IPS-15b (cell line): Measurements from ENCODE around the gene CDH13.

Experiments
- H3K27me3 ChIP-seq: one replicate; pipeline ENCODE4 v1.6.1; 2013; ENCODE audit warnings: low read length; ENCODE audit not compliant: control insufficient read depth, insufficient read depth
- H3K36me3 ChIP-seq: one replicate; pipeline ENCODE4 v1.6.1; 2013; ENCODE audit warnings: low read length; ENCODE audit not compliant: control insufficient read depth, insufficient read depth
- H3K4me1 ChIP-seq: one replicate; pipeline ENCODE4 v1.6.1; 2013; ENCODE audit warnings: mild to moderate bottlenecking, low read length; ENCODE audit not compliant: control insufficient read depth, insufficient read depth
- H3K4me3 ChIP-seq: one replicate; pipeline ENCODE4 v1.5.1; 2013; ENCODE audit warnings: low read depth, low read length
- H3K9ac ChIP-seq: one replicate; pipeline ENCODE4 v1.6.1; 2013; ENCODE audit warnings: low read depth, mild to moderate bottlenecking, low read length
- H3K9me3 ChIP-seq: one replicate; pipeline ENCODE4 v1.6.1; 2013; ENCODE audit warnings: mild to moderate bottlenecking, low read length; ENCODE audit not compliant: control insufficient read depth, insufficient read depth

CDH13 gene

DNA sequence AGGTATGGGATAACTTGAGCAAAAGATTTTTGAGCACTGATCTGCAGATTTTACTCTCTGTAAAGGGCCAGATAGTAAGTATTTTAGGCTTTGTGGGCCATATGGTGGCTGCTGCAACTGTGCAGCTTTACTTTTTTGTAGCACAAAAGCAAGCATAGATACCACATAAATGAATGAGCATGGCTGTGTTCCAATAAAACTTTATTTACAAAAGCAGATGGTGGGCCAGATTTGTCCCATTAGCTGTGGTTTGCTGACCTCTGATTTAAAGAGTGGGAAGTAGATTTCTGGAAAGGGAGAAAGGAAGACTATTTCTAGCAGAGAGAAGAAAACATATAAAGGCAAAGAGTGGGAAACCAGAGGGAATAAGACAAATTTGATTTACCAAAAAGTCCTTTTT is 882.5 kb downstream of the CDH13 start:
- Histone ChIP-seq H3K36me3 (no peaks in the 10 kb centered on the region), H3K27me3 (no peaks in the 10 kb centered on the region), H3K9me3 (no peaks in the 10 kb centered on the region), H3K4me1 (no peaks in the 10 kb centered on the region), H3K4me3 (no peak overlapping the region), H3K9ac (no peak overlapping the region)

DNA sequence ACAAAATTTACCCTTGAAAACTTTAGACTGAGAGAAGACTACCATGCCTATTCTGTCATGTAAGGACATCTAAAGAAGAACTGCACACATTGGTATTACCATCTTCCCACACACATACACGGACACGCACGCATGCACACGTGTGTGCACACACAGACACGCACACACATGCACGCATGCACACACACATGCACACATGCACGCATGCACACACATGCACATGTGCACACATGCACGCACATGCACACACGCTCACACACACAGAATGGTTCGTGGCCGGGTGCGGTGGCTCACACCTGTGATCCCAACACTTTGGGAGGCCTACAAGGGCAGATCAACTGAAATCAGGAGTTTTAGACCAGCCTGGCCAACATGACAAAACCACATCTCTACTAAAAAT is 884.1 kb downstream of the CDH13 start:
- Histone ChIP-seq H3K4me3 (no peak overlapping the region), H3K9me3 (no peaks in the 10 kb centered on the region), H3K9ac (no peak overlapping the region), H3K36me3 (no peaks in the 10 kb centered on the region), H3K4me1 (no peaks in the 10 kb centered on the region), H3K27me3 (no peaks in the 10 kb centered on the region)

DNA sequence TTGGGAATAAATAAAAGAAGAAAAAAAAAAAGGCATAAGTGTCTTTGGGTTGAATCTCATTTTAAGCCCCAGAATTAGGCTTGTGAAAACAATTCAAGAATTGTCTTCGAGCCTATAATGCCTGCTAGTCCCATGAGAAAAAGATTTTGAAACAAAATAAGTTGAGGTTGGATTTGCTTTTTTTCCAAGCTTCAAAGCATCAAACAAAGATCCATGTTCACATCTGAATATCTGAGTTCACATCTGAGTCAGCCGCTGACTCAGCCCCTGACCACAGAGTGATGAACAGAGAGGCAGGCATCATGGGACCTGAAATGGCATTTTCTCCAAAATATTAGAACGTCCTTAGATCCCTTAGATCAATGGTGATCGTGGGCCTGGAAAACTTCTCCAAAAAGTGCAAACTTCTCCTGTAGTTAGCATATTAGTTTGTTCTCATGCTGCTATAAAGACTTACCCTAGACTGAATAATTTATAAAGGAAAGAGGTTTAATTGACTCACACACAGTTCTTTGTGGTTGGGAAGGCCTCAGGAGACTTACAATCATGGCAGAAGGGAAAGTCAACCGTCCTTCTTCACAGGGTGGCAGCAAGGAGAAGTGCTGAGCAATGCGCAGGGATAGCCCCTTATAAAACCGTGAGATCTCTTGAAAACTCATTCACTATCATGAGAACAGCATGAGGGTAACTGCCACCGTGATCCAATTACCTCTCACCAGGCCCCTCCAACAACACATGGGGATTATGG is 886.4 kb downstream of the CDH13 start:
- H3K27me3 ChIP-seq, result no peaks in the 10 kb centered on the region
- no peaks in the 10 kb centered on the region for H3K36me3 ChIP-seq
- no peak overlapping the region for H3K9ac ChIP-seq
- H3K9me3 ChIP-seq, result no peaks in the 10 kb centered on the region
- no peaks in the 10 kb centered on the region for H3K4me1 ChIP-seq
- no peak overlapping the region for H3K4me3 ChIP-seq

DNA sequence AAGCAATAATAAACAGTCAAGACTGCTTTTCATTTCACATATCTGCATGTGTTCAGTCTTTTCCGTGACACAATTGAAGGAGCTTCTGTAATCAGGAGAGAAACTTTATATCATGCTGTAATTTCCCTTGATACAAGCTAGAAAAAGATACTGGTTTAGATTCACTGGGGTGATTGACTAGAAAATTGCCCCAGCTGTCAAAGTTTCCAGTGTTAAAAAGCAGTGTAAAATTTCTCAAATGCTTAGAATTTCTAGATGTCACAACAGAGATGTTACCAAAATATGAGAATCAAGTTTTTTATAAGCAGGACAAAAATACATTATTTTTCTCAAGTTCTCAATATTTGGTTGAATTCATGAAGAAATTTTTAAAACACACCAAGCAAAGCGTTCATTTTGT is 888.6 kb downstream of the CDH13 start:
- no peaks in the 10 kb centered on the region for H3K9me3 ChIP-seq
- H3K4me1 ChIP-seq, result no peaks in the 10 kb centered on the region
- no peaks in the 10 kb centered on the region for H3K36me3 ChIP-seq
- H3K9ac ChIP-seq, result no peak overlapping the region
- H3K27me3 ChIP-seq, result no peaks in the 10 kb centered on the region
- no peak overlapping the region for H3K4me3 ChIP-seq

DNA sequence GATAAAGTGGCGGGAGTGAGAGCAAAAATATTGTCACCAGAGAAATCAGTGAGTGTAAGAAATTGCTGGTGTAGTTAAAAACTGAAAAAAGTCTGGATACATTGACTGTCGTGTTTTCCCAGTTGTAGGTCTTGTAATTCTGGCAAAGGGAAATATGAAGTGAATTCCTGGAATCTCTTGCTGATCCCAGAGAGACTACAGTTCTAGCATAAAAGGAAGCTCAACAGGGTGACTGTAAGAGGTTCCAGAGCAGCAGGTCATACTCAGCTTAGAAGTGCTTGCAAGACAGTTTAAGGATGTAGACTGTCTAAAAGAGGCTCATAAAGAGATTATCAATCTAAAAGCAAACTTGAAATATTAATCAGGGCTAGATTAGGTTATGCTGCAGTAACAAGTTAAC is 890.2 kb downstream of the CDH13 start:
- H3K4me3 ChIP-seq, result no peak overlapping the region
- H3K9ac ChIP-seq, result no peak overlapping the region
- H3K9me3 ChIP-seq, result no peaks in the 10 kb centered on the region
- H3K4me1 ChIP-seq, result no peaks in the 10 kb centered on the region
- H3K27me3 ChIP-seq, result no peaks in the 10 kb centered on the region
- H3K36me3 ChIP-seq, result no peaks in the 10 kb centered on the region

DNA sequence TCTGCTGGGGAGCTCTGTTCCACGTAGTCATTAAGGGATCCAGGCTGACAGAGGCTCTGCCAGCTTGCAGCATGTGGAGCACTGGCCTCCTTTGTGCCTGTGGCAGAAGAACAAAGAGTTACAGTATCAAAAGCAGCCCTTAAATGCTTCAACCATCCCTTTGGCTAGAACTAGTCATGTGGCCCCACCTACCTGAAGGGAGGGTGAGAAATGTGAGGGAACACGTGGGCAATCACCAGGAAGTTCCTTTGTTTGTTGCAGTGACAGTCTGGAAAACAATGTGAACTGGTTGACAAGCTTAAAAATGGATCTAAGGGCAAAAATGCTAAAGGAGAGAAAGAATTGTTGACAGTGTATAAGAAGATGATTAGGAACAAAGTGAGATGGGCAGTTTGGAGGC is 890.6 kb downstream of the CDH13 start:
- Histone ChIP-seq H3K36me3 (no peaks in the 10 kb centered on the region), H3K4me3 (no peak overlapping the region), H3K9ac (no peak overlapping the region), H3K9me3 (no peaks in the 10 kb centered on the region), H3K4me1 (no peaks in the 10 kb centered on the region), H3K27me3 (no peaks in the 10 kb centered on the region)

DNA sequence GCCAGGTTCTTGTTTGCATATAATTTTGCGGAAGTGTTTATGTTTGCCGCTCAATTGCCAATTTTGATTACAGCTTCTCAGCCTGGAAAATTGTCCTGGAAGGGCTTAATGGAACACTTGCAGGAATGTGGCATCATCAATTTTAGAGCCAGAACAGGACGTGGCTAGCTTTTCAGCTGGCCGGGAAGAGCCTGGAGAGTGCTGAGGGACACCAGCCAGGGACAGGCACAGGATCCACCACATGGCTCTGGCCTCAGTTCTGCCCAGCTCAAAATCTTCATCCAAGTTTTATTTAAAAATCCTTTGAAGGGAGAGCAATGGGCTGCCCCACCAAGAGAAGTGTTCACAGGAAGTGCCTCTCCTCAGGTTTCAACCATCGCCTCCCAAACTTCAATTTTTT is 893.8 kb downstream of the CDH13 start:
- Histone ChIP-seq H3K36me3 (no peaks in the 10 kb centered on the region), H3K4me3 (no peak overlapping the region), H3K9me3 (no peaks in the 10 kb centered on the region), H3K9ac (no peak overlapping the region), H3K4me1 (no peaks in the 10 kb centered on the region), H3K27me3 (no peaks in the 10 kb centered on the region)

DNA sequence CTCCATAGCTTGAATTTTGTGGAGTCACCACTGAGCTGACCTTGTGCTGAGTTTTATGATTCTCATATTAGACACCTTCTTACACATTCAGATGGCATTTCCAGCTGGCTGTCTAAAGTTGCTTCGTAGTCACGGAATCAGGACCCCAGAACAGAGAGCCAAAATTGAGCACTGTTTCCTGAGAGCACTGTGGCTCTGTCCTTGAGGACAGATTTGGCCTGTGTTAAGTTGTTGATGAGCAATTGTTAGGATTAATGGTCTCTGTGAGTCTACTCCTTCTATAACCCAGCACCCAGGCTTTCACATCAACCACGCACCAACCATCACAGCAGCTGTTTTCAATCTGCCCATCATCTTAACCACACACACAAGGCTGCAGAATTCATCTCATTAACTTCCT is 903.5 kb downstream of the CDH13 start:
- Histone ChIP-seq H3K9me3 (no peaks in the 10 kb centered on the region), H3K9ac (no peak overlapping the region), H3K27me3 (no peaks in the 10 kb centered on the region), H3K36me3 (no peaks in the 10 kb centered on the region), H3K4me3 (no peak overlapping the region), H3K4me1 (no peaks in the 10 kb centered on the region)

DNA sequence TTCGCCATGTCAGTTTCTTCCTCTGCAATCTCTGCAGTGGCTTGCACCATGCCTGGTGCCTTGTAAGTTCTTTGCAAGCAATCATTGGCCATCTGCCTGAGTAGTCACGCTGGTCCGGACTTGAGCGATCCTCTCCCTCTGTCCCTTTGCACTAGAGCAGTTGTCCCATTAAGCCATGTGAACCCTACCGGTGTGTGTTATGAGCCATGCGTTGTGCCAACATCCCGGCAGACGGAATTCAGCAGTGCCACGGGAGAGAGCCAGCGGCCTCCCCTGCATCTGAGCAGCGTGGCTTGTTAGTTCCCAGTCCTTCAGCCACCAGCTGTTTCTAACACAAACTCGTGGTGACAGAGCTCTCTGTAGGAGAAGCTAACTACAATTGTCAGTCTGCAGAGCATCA is 905.9 kb downstream of the CDH13 start:
- no peaks in the 10 kb centered on the region for H3K27me3 ChIP-seq
- no peaks in the 10 kb centered on the region for H3K36me3 ChIP-seq
- H3K9me3 ChIP-seq, result no peaks in the 10 kb centered on the region
- no peak overlapping the region for H3K4me3 ChIP-seq
- no peak overlapping the region for H3K9ac ChIP-seq
- H3K4me1 ChIP-seq, result no peaks in the 10 kb centered on the region

DNA sequence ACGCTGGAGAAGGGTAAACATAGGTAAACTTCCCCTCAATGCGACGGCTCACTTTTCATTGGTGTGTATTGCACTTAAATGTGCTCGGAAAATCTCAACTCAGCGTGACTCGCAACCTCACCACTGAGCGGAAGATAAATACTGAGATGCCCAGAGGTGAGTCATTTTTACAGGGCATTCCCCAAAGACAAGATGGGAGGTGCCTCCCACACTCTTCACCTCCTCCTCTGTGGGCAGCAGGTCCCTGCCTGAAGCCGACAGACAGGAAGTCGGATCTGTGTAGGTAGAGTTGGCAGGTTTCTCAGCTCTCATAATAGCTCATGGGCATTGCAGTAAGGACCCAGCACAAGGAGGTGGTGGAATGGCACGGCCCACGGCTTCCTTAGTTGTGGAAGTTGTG is 906.4 kb downstream of the CDH13 start:
- Histone ChIP-seq H3K36me3 (no peaks in the 10 kb centered on the region), H3K9me3 (no peaks in the 10 kb centered on the region), H3K4me3 (no peak overlapping the region), H3K27me3 (no peaks in the 10 kb centered on the region), H3K9ac (no peak overlapping the region), H3K4me1 (no peaks in the 10 kb centered on the region)

DNA sequence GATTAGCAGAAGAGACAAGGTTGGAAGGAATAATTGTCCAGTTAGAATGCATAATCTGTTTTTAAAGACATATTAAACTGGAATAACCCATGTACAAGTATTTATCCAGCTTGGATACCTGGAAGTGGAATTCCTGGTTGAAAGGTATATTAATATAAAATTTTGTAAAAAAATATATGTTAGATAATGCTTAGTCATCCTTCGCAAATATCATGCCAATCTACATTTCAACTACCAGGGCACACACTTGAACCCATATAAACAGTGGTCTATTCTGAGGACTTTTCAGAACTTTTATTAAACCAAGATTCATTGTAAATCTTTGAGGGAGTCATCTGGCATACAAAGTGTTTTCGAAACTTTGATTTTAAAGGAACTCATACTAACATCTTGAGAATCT is 911.9 kb downstream of the CDH13 start:
- no peak overlapping the region for H3K4me3 ChIP-seq

DNA sequence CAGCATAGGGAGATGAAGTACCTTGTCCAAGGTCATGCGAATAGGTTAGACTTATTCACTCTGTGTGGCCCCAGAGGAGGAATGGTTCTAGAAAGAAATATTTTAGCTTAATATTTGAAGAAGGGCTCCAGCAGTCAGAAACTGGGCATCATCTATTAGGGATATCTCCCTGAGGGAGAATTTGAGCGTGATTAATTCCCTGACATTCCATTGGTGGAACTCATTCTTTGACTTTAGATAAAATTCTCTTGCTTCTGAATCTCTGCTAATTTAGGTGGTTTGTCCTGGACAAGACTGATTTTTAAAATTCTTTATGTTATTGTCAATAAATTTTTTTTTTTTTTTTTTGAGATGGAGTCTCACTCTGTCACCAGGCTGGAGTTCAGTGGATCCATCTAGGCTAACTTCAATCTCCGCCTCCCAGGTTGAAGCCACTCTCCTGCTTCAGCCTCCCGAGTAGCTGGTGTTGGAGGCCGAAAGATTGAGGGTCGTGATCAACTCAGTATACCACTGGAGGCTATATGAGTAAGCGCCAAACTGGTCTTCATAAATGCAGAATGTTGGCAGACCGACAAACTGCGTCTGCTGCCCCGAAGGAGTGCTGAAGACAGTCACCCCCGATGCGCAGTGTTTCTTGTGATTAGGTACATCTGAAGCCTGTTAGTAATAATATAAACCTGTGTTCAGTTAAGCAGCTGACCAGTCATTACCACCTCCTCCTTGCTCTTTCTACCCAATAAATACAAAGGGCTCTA is 913.1 kb downstream of the CDH13 start:
- H3K4me3 ChIP-seq, result no peak overlapping the region
- H3K4me1 ChIP-seq, result no peaks in the 10 kb centered on the region
- no peaks in the 10 kb centered on the region for H3K9me3 ChIP-seq
- no peaks in the 10 kb centered on the region for H3K27me3 ChIP-seq
- H3K9ac ChIP-seq, result no peak overlapping the region
- H3K36me3 ChIP-seq, result no peaks in the 10 kb centered on the region

More for the DNA sequence above, 911.9 kb downstream of the CDH13 start:
- H3K4me1 ChIP-seq, result no peaks in the 10 kb centered on the region
- no peaks in the 10 kb centered on the region for H3K27me3 ChIP-seq
- H3K36me3 ChIP-seq, result no peaks in the 10 kb centered on the region
- H3K9me3 ChIP-seq, result no peaks in the 10 kb centered on the region
- no peak overlapping the region for H3K9ac ChIP-seq
